ENCODE data around the gene ACAP3.

Gene ACAP3

DNA sequence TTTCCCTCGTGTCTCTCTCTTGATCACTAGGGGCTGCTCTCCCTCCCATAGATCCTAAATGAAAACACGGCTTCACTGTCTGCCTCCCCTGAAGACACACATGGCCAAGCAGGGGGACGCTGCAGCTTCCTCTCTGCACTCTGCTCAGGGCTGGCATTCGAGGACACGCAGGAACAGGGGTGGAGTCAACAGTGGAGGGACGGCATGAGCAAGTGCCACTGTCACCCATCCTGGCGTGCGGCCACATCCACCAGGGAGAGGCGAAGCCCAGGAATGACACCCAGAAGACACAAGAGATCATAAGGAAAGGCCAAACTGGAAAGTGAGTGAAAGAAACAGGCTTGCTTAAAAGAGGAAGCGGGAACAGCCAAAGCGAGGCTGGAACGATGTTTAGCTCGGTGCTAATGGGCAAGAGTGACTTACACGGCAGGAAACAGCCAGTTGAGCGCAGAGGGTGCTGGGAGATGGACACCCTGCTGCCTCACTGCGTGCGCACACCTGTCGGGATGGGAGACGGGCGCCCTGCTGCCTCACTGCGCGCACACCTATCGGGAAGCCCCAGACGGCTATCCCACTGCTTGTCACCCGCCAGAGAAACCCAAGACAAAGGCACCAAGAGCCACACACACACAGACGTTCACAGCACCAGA lies 47.7 kb downstream of the ACAP3 start:
- FAIRE-seq (no peak), DNase-seq (ENCODE audit: insufficient read length, low spot score) (no peak)
- TF ChIP-seq POU2F2 (IDR thresholded peaks at IDR 0.05; ENCODE audit: low read depth, low read length) (no peak), SPI1 (IDR thresholded peaks at IDR 0.05; ENCODE audit: low read depth, low read length) (peak; percentile 86)

DNA sequence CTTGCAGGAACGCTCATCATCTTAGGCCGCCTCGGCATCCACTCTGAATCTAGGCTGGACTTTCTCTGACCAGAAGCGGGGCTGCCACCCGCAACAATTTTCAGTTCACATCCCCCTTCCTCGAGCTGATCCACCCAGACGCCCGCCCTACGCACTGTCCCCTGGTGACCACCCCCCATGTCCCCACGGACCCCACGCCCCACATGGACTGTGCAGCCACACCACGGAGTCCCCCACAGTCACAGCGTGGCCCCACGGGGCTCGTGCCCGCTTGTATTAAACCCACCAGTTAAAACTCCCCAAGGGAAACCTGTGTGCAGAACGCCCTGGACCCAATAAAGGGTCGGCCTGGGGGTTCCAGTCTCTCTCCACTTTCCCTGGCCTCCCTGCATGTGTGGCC lies 48.2 kb downstream of the ACAP3 start:
- TF ChIP-seq PAX5 (IDR thresholded peaks at IDR 0.05; ENCODE audit: insufficient read depth, low read length, severe bottlenecking) (no peak), POLR2A (IDR thresholded peaks at IDR 0.05; ENCODE audit: low read depth, low read length) (no peak), POLR2AphosphoS5 (IDR thresholded peaks at IDR 0.05; ENCODE audit: low read depth, low read length) (no peak)
- FAIRE-seq: no peak
- DNase-seq (ENCODE audit: insufficient read length, low spot score): no peak

DNA sequence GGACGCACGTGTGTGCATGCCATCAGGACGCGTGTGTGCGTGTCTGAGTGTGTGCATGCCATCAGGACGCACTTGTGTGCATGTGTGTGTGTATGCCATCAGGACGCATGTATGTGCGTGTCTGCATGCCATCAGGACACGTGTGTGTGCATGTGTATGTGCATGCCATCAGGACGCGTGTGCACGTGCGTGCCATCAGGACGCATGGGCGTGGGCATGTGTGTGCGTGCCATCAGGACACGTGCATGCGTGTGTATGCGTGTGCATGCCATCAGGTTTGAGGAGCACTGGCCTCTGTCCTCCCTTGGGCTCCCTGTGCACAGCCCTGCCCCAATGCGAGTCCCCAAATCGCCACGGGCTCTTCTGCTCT lies 48.6 kb downstream of the ACAP3 start:
- TF ChIP-seq POU2F2 (IDR thresholded peaks at IDR 0.05; ENCODE audit: low read depth, low read length) (no peak), POLR2A (IDR thresholded peaks at IDR 0.05; ENCODE audit: low read depth, low read length) (peak; percentile 47; the same call in 1 of the 2 replicates), TAF1 (IDR thresholded peaks at IDR 0.05; ENCODE audit: low read depth, low read length) (no peak), POLR2AphosphoS5 (IDR thresholded peaks at IDR 0.05; ENCODE audit: low read depth, low read length) (peak; percentile 47; the same call in 1 of the 2 replicates), SPI1 (IDR thresholded peaks at IDR 0.05; ENCODE audit: low read depth, low read length) (no peak)
- DNase-seq (ENCODE audit: insufficient read length, low spot score): no peak
- FAIRE-seq: peak; percentile 84

DNA sequence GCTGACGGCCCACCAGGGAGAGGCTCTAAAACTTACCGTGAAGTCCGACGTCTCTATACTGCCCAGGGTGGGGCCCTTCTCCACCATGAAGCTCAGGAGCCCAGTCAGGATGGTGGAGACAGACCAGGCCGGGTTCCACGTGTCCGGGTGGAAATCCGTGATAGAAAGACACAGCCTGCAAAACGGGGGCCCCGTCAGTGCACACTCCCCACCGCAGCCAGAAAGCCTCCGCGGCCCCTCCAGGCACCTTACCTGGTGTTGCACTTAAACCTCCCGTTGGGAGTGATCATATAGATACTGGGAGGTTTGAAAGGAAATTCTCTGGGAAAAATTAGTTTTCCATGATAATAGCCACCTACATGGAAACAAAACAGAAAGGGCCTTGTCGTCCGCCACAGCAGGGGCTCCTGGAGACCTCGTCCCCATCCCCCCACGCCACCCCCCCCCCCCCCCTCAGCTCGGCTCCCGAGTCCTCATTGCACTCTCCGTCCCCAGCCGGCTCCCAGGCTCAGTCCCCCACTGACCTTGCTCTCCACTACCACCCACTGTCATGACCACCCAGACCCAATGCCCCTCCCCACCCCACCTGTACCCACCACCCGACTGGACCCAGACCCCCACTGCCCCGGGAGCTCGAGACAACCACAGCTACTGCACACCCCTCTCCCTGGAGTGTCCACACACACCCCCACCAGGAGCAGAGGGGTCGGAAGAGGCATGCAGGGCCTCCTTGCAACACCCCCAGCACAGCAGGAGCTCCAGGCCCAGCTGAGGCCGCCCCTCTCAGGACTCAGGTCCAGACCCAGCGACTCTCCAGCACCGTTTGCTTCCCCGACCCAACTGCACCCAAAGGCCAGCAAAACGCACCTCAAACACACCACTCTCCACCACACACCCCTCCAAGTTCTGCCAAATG lies 50.5 kb downstream of the ACAP3 start:
- TF ChIP-seq PAX5 (IDR thresholded peaks at IDR 0.05; ENCODE audit: insufficient read depth, low read length, severe bottlenecking) (no peak), TAF1 (IDR thresholded peaks at IDR 0.05; ENCODE audit: low read depth, low read length) (no peak), POU2F2 (IDR thresholded peaks at IDR 0.05; ENCODE audit: low read depth, low read length) (no peak), SPI1 (IDR thresholded peaks at IDR 0.05; ENCODE audit: low read depth, low read length) (no peak), POLR2AphosphoS5 (IDR thresholded peaks at IDR 0.05; ENCODE audit: low read depth, low read length) (no peak), POLR2A (IDR thresholded peaks at IDR 0.05; ENCODE audit: low read depth, low read length) (no peak)
- DNase-seq (ENCODE audit: insufficient read length, low spot score) (no peak), FAIRE-seq (no peak)

DNA sequence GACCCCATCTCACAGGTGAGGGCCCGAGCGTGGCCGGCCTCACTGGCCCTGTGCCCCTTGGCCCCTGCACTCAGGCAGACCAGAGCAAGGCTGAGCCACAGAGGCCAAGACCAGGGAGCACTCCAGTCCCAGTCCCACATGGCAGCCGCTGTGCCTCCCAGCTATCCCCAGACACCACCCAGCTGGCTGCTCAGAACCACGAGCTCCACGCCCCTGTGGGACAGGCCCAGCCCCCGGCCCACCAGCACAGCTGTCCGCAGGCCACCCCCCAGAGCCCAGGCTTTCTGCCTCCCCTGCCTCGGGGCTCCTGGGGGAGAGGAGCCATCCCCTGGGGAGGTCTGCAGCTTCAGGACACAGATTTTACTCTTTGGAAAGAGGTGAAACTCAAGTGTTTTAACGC lies 52.1 kb downstream of the ACAP3 start:
- TF ChIP-seq TAF1 (IDR thresholded peaks at IDR 0.05; ENCODE audit: low read depth, low read length): no peak
- TF ChIP-seq POU2F2 (IDR thresholded peaks at IDR 0.05; ENCODE audit: low read depth, low read length): no peak
- TF ChIP-seq POLR2AphosphoS5 (IDR thresholded peaks at IDR 0.05; ENCODE audit: low read depth, low read length): no peak
- TF ChIP-seq POLR2A (IDR thresholded peaks at IDR 0.05; ENCODE audit: low read depth, low read length): no peak
- no peak for TF ChIP-seq PAX5 (IDR thresholded peaks at IDR 0.05; ENCODE audit: insufficient read depth, low read length, severe bottlenecking)
- TF ChIP-seq SPI1 (IDR thresholded peaks at IDR 0.05; ENCODE audit: low read depth, low read length): no peak
- DNase-seq (ENCODE audit: insufficient read length, low spot score) (no peak), FAIRE-seq (no peak)

DNA sequence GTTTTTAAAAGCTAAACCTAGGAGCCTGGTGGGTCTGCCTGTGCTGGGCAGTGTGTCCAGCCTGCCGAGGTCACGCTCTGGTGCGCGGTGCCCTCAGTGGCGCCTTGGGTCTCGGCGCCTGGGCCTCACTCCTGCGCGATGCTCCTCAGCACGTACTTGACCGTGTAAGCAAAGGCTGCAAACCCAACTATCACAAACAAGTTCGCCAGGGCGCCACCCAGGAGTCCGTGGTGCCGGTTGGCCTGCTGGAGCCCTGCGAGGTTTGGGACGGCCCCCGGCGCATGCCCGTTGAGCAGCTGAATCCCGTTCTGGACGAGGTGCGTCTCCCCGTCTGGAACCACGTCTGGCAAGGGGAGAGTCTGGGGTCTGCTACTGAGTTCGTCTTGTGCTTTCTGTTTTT lies 52.7 kb downstream of the ACAP3 start:
- TF ChIP-seq PAX5 (IDR thresholded peaks at IDR 0.05; ENCODE audit: insufficient read depth, low read length, severe bottlenecking) (no peak), POU2F2 (IDR thresholded peaks at IDR 0.05; ENCODE audit: low read depth, low read length) (no peak), POLR2A (IDR thresholded peaks at IDR 0.05; ENCODE audit: low read depth, low read length) (no peak), POLR2AphosphoS5 (IDR thresholded peaks at IDR 0.05; ENCODE audit: low read depth, low read length) (no peak), SPI1 (IDR thresholded peaks at IDR 0.05; ENCODE audit: low read depth, low read length) (no peak), TAF1 (IDR thresholded peaks at IDR 0.05; ENCODE audit: low read depth, low read length) (no peak)
- DNase-seq (ENCODE audit: insufficient read length, low spot score) (no peak), FAIRE-seq (no peak)

DNA sequence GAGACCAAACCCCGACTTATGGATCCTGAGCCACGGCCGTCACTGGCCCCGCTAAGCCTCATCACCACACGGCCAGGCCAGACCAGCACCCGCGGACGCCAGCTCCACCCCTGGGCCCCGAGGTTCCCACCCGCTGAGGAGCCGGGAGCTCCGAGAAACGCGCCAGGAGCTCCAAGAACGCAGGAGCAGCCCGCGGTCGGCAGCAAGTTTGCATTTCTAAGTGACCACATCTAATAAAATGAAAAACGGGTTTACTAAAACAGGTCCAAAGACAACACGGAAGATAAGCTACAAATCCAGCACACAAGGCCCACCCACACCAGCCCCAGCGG lies 53.1 kb downstream of the ACAP3 start:
- no peak for TF ChIP-seq POLR2A (IDR thresholded peaks at IDR 0.05; ENCODE audit: low read depth, low read length)
- TF ChIP-seq POLR2AphosphoS5 (IDR thresholded peaks at IDR 0.05; ENCODE audit: low read depth, low read length): no peak
- no peak for TF ChIP-seq PAX5 (IDR thresholded peaks at IDR 0.05; ENCODE audit: insufficient read depth, low read length, severe bottlenecking)
- no peak for TF ChIP-seq TAF1 (IDR thresholded peaks at IDR 0.05; ENCODE audit: low read depth, low read length)
- TF ChIP-seq SPI1 (IDR thresholded peaks at IDR 0.05; ENCODE audit: low read depth, low read length): no peak
- TF ChIP-seq POU2F2 (IDR thresholded peaks at IDR 0.05; ENCODE audit: low read depth, low read length): no peak
- DNase-seq (ENCODE audit: insufficient read length, low spot score) (no peak), FAIRE-seq (no peak)

DNA sequence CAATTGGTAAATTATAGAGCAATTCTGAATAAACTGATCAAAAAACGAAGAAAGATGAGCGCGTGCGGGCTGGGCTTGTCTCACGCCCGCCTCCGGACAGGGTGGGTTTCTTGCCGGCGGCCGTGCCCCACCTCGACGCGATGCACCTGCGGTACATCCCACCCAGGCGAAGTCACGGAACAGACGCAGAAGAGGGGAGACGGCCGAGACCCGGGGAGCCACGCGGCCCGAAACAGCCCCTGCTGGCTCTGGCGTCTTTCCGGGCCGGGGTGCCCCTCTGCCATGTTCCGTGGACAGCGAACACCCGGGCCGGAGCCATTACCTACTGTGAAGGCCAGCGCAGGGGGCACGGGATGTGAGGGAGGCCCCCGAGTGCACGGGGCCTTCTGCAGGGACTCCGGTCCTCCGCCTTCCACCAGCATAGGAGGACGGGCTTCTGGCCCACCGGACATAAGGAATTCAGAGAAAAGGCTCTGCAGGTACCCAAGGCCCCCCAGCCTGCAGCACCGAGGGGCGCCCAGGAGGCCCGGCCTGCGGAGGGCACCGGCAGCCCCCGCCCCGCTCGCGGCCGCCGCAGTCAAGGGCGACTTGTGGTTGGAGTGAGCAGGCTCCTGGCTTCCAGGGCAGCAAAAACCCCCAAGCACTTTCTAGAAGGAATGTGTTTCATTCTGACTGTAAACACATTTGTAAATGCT lies 53.6 kb downstream of the ACAP3 start:
- FAIRE-seq (no peak), DNase-seq (ENCODE audit: insufficient read length, low spot score) (no peak)
- TF ChIP-seq PAX5 (IDR thresholded peaks at IDR 0.05; ENCODE audit: insufficient read depth, low read length, severe bottlenecking) (no peak), POU2F2 (IDR thresholded peaks at IDR 0.05; ENCODE audit: low read depth, low read length) (no peak)

DNA sequence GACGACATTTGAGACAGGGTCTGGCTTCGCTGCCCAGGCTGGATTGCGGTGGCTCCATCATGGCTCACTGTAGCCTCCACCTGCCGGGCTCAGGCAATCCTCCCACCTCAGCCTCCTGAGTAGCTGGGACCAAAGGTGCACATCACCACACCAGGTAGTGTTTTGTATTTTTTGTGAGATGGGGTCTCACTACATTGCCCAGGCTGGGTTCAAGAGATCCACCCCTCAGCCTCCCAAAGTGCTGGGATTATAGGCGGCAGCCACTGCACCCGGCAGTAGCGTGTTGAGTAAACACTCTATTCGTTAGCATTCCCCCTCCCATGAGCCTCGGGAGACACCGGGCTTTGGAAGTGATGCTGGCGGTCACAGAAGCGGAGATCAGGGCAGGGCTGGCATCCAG lies 54.4 kb downstream of the ACAP3 start:
- FAIRE-seq: no peak
- TF ChIP-seq POLR2A (IDR thresholded peaks at IDR 0.05; ENCODE audit: low read depth, low read length) (no peak), TAF1 (IDR thresholded peaks at IDR 0.05; ENCODE audit: low read depth, low read length) (no peak), POU2F2 (IDR thresholded peaks at IDR 0.05; ENCODE audit: low read depth, low read length) (no peak), PAX5 (IDR thresholded peaks at IDR 0.05; ENCODE audit: insufficient read depth, low read length, severe bottlenecking) (no peak), SPI1 (IDR thresholded peaks at IDR 0.05; ENCODE audit: low read depth, low read length) (no peak), POLR2AphosphoS5 (IDR thresholded peaks at IDR 0.05; ENCODE audit: low read depth, low read length) (no peak)
- no peak for DNase-seq (ENCODE audit: insufficient read length, low spot score)
